HepG2 (cell line): Measurements from ENCODE around the gene ZNF783. TPM values are rescaled to one million over a fixed set of nuclear protein-coding genes. Genes with fewer than 3 reads are reported as not detected.

Experiments used
- FOXA3 ChIP-seq: IDR thresholded peaks from 2 replicates; pipeline ENCODE4 v1.6.1; 2016; ENCODE audit warnings: missing genetic modification reagents, missing compliant biosample characterization
- MAZ ChIP-seq, 2 experiments: sonication (generic) in 1 of 2; formaldehyde crosslinking in 1 of 2; IDR thresholded peaks; 2 replicates each; pipeline versions ENCODE4 v1.5.0 to v1.6.1; 2012 to 2020; ENCODE audit warnings: low read depth in 2 of 2, mild to moderate bottlenecking in 2 of 2, borderline replicate concordance in 1 of 2, improper control_type of control experiment in 1 of 2, low read length in 1 of 2, missing genetic modification reagents in 1 of 2, moderate library complexity in 1 of 2
- SMARCC2 ChIP-seq: fragments of 450-650 bp; IDR thresholded peaks from 2 replicates; pipeline ENCODE4 v1.6.1; 2017; ENCODE audit warnings: antibody characterized with exemption, mild to moderate bottlenecking
- ZNF598 ChIP-seq: sonication (generic); formaldehyde crosslinking; IDR thresholded peaks from 2 replicates; pipeline ENCODE4 v1.5.1; 2020; ENCODE audit warnings: mild to moderate bottlenecking, missing genetic modification reagents, borderline replicate concordance
- polyA plus RNA-seq, 8 experiments: library from polyadenylated mRNA; depleted of rRNA in 3 of 8; stranded (reverse) in 7 of 8; unstranded in 1 of 8; fragments of >200 nt; fragmentation: Illumina TruSeq in 4 of 8; extraction: Trizol in 4 of 8; gene quantifications; 2 replicates each; pipeline versions ENCODE4 v1.2.1 to v1.2.3, GENCODE V29; 2011 to 2016; ENCODE audit warnings: low read depth in 4 of 8, missing spikeins in 1 of 8, mixed read lengths in 1 of 8; ENCODE audit not compliant: insufficient read depth in 1 of 8
- small RNA-seq, 3 experiments: library from RNA; depleted of rRNA; stranded (forward); fragments of <200 nt; gene quantifications; one replicate each; pipeline ENCODE3, GENCODE V24; 2012; ENCODE audit warnings: low read depth in 2 of 3, low replicate concordance in 1 of 3; ENCODE audit not compliant: insufficient read length in 3 of 3, insufficient read depth in 2 of 3
- total RNA-seq, 5 experiments: library from RNA; depleted of rRNA; stranded (reverse); fragments of >200 nt; fragmentation: Illumina TruSeq; extraction: Trizol; gene quantifications; 2 replicates each; pipeline ENCODE4 v1.2.3, GENCODE V29; 2016; ENCODE audit warnings: low read depth in 1 of 5

Gene ZNF783
- total and polyA plus RNA-seq, 2 of the 13 experiments (the other 11 are each of a cell fraction or from before 2014, with no cell fraction given) = 4.1 to 5.2 TPM

DNA sequence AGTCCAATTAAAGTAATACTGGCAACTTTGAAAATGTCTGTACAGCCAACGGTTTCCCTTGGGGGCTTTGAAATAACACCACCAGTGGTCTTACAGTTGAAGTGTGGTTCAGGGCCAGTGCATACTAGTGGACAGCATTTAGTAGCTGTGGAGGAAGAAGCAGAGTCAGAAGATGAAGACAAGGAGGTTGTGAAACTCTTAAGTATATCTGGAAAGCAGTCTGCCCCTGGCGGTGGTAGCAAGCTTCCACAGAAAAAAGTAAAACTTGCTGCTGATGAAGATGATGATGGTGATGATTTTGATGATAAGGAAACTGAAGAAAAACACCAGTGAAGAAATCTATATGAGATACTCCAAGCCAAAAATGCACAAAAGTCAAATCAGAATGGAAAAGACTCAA is 72.2 kb downstream of the ZNF783 start (continued):
- TF ChIP-seq MAZ (IDR thresholded peaks at IDR 0.05; ENCODE audit: borderline replicate concordance, low read depth, low read length) = no peak
- TF ChIP-seq MAZ (CRISPR knock-in tag; IDR thresholded peaks at IDR 0.05; ENCODE audit: low read depth) = no peak
- TF ChIP-seq FOXA3 = no peak
- no peak for TF ChIP-seq SMARCC2
- no peak for TF ChIP-seq ZNF598
- TF ChIP-seq, all 625 proteins: peak for 0

Small RNA genes lying within 50 kb of the gene (small RNA-seq; reads per million reads assigned to genes)
- gene AC004941.2 = 0 reads per million in 3 experiments

Other genes starting within 250 kb of the ZNF783 start
- gene PDIA4, start 233.7 kb upstream of the ZNF783 start, total RNA-seq (2016; rRNA removed; fragmentation: Illumina TruSeq; extraction: Trizol) = 171 and 402 TPM in 2 replicates
- gene PDIA4, start 233.7 kb upstream of the ZNF783 start, polyA plus RNA-seq (2011; rRNA removed) = 257 and 278 TPM in 2 replicates
- gene ZNF786, start 171.5 kb upstream of the ZNF783 start, total RNA-seq (2016; rRNA removed; fragmentation: Illumina TruSeq; extraction: Trizol) = 4.0 and 4.3 TPM in 2 replicates
- 2.0 and 2.8 TPM in 2 replicates for gene ZNF786, start 171.5 kb upstream of the ZNF783 start, polyA plus RNA-seq (2011; rRNA removed)
- gene ZNF425, start 135.9 kb upstream of the ZNF783 start, total RNA-seq (2016; rRNA removed; fragmentation: Illumina TruSeq; extraction: Trizol) = 0.97 and 1.1 TPM in 2 replicates
- 0.51 and 0.55 TPM in 2 replicates for gene ZNF425, start 135.9 kb upstream of the ZNF783 start, polyA plus RNA-seq (2011; rRNA removed)
- 8.9 and 10.4 TPM in 2 replicates for gene ZNF398, start 114.7 kb upstream of the ZNF783 start, total RNA-seq (2016; rRNA removed; fragmentation: Illumina TruSeq; extraction: Trizol)
- gene ZNF398, start 114.7 kb upstream of the ZNF783 start, polyA plus RNA-seq (2011; rRNA removed) = 3.0 and 3.4 TPM in 2 replicates
- gene ZNF282, start 66.7 kb upstream of the ZNF783 start, total RNA-seq (2016; rRNA removed; fragmentation: Illumina TruSeq; extraction: Trizol) = 19.3 and 20.9 TPM in 2 replicates
- gene ZNF282, start 66.7 kb upstream of the ZNF783 start, polyA plus RNA-seq (2011; rRNA removed) = 9.1 and 12.5 TPM in 2 replicates
- gene ZNF212, start 22.5 kb upstream of the ZNF783 start, total RNA-seq (2016; rRNA removed; fragmentation: Illumina TruSeq; extraction: Trizol) = 3.8 and 4.3 TPM in 2 replicates
- gene ZNF212, start 22.5 kb upstream of the ZNF783 start, polyA plus RNA-seq (2011; rRNA removed) = 2.6 and 3.1 TPM in 2 replicates
- 4.4 and 6.0 TPM in 2 replicates for gene ZNF777, start 198.9 kb downstream of the ZNF783 start, total RNA-seq (2016; rRNA removed; fragmentation: Illumina TruSeq; extraction: Trizol)
- gene ZNF777, start 198.9 kb downstream of the ZNF783 start, polyA plus RNA-seq (2011; rRNA removed) = 3.8 and 4.8 TPM in 2 replicates
- 8.0 and 8.1 TPM in 2 replicates for gene ZNF746, start 235.6 kb downstream of the ZNF783 start, total RNA-seq (2016; rRNA removed; fragmentation: Illumina TruSeq; extraction: Trizol)
- 3.8 and 4.1 TPM in 2 replicates for gene ZNF746, start 235.6 kb downstream of the ZNF783 start, polyA plus RNA-seq (2011; rRNA removed)